Measurements from ENCODE around the gene MAFG. TPM values are rescaled to one million over a fixed set of nuclear protein-coding genes. Genes with fewer than 3 reads are reported as not detected.
A peak's percentile ranks its signal among the peaks of the same experiment; 100 is the strongest.

MAFG gene
- total RNA-seq, 2 experiments from 2014 or later: 10.8 to 13.3 TPM

DNA sequence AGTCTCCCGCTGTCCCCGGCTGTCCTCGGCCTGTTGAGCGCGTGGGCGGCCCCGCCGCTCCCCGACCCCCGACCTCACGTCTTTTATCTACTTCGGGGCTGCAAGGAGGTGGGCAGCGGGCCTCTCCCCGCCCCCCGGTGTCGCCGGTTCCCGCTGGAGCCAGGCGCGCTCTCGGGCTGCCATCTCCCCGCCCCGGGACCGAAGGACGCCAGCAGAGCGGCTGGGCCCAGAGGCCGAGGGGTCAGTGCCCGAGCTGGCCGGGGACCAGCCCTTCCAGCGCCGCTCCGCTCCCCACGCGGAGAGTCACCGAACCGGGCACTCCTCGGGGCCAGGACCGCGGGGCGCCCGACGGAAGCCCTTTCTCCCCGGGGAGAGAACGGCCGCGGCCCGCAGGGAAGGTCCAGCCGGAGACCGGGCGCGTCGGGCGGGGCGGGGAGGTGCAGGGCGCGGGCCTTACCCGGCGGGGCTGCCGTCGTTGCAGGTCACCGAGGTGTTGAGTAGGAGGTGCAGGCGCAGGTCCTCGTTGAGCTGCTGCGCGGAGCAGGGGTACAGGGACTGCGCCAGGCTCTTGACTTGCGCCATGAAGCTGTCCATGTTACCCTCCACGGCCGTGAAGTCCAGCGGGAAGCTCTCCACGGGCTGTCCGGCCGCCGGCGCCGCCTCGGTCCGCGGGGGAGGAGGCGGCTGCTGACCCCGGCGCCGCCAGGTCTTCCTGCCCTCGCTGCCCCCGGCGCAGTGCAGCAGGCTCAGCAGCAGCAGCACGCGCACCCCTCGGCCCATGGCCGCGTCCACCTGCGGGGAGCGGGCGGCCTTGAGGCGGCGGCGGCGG lies 32.8 kb upstream of the MAFG start:
- Mint-ChIP-seq H3K4me3 (no peak overlapping the region), H3K36me3 (ENCODE audit: low read depth) (no peaks in the 10 kb centered on the region), H3K27ac (no peak overlapping the region), H3K27me3 (peaks cover 14% of the 10 kb centered on the region), H3K9me3 (no peaks in the 10 kb centered on the region), H3K4me1 (ENCODE audit: low read depth) (no peaks in the 10 kb centered on the region)
- ChIA-PET CTCF (interaction anchor here (0.8 to 2.3 kb wide), 32 partner anchors 8 to 576 kb away, joined by 3 to 174 read pairs (median 4); partner anchors contain the start of genes ASPSCR1, CENPX, DCXR and LRRC45), POLR2A (interaction anchor here (0.9 to 2.8 kb wide), 8 partner anchors 8 to 90 kb away, joined by 3 to 51 read pairs (median 6); partner anchors contain the start of genes ARHGDIA, ASPSCR1, CENPX and DCXR)
- Histone ChIP-seq H3K27ac (ENCODE audit: low read depth in 1 of 2, low read length in 2 of 2) (no peak overlapping the region), H3K36me3 (ENCODE audit: insufficient read depth, low read length) (no peaks in the 10 kb centered on the region), H3K4me1 (ENCODE audit: insufficient read depth, low read length) (peaks cover 21% of the 10 kb centered on the region), H3K9me3 (ENCODE audit: control insufficient read depth in 1 of 2, insufficient read depth in 1 of 2, low read length in 2 of 2) (peaks cover 0 to 8% of the 10 kb centered on the region in 2 experiments), H3K4me3 (ENCODE audit: low read length) (peak overlapping the region; percentile 16), H3K27me3 (ENCODE audit: control insufficient read depth in 1 of 2, insufficient read depth in 2 of 2, low read length in 2 of 2) (peaks cover 26 to 31% of the 10 kb centered on the region in 2 experiments)
- TF ChIP-seq, protein P1, sequence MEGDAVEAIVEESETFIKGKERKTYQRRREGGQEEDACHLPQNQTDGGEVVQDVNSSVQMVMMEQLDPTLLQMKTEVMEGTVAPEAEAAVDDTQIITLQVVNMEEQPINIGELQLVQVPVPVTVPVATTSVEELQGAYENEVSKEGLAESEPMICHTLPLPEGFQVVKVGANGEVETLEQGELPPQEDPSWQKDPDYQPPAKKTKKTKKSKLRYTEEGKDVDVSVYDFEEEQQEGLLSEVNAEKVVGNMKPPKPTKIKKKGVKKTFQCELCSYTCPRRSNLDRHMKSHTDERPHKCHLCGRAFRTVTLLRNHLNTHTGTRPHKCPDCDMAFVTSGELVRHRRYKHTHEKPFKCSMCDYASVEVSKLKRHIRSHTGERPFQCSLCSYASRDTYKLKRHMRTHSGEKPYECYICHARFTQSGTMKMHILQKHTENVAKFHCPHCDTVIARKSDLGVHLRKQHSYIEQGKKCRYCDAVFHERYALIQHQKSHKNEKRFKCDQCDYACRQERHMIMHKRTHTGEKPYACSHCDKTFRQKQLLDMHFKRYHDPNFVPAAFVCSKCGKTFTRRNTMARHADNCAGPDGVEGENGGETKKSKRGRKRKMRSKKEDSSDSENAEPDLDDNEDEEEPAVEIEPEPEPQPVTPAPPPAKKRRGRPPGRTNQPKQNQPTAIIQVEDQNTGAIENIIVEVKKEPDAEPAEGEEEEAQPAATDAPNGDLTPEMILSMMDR (IDR thresholded peaks at IDR 0.05): no peak
- DNase-seq: peak in 3 of 14 experiments; percentile 16 to 48 (median 40)
- intact Hi-C loops (cut with DNase I, micrococcal nuclease): loop anchor here in 1 of 2 experiments (1.0 to 10.0 kb wide), 3 partner anchors 16 to 194 kb away; partner anchors contain the start of gene ASPSCR1
- ATAC-seq (ENCODE audit: poor library complexity): no peak

DNA sequence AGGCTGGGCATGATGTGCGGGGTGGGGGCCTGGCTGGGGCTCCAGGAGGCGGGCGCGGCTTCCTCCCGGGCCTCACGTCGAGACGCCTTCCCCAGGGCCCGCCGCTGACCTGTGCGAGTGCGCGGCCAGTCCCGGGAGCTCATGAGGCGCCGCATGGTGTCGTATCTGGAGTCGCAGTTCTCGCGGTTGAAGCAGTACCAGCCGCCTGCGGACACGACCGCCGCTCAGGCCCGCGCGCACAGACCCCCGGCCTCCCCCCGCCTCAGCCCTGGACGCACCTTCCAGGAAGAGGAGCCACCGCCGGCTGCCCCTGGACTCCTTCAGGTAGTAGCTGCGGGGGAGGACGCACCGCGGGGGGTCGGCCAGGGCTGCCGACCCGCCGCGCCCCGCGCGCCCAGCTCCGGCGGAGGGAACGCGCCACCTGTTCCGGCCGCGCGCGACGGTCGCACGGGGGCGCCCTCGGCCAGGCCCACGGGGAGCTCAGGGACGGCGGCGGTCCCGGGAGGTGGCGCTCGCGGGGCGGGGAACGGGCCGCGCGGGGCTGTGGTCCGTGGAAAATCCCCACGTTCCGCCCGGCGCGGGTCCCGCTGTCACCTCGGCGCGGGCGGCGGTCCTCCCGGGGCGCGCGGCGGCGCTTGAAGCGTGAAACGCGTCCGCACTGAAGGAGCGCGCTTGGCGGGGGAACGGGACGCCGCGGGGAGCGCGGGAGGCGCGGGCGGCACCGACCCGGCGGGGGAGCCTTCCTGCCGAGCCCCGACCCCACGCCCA lies 32.0 kb upstream of the MAFG start:
- Histone ChIP-seq H3K36me3 (ENCODE audit: insufficient read depth, low read length) (no peaks in the 10 kb centered on the region), H3K27ac (ENCODE audit: low read depth in 1 of 2, low read length in 2 of 2) (no peak overlapping the region), H3K4me1 (ENCODE audit: insufficient read depth, low read length) (peaks cover 21% of the 10 kb centered on the region), H3K9me3 (ENCODE audit: control insufficient read depth in 1 of 2, insufficient read depth in 1 of 2, low read length in 2 of 2) (peaks cover 0 to 8% of the 10 kb centered on the region in 2 experiments), H3K27me3 (ENCODE audit: control insufficient read depth in 1 of 2, insufficient read depth in 2 of 2, low read length in 2 of 2) (peaks cover 26 to 31% of the 10 kb centered on the region in 2 experiments), H3K4me3 (ENCODE audit: low read length) (peak overlapping the region; percentile 24)
- Mint-ChIP-seq H3K4me3 (peak overlapping the region; percentile 34), H3K4me1 (ENCODE audit: low read depth) (no peaks in the 10 kb centered on the region), H3K27ac (no peak overlapping the region), H3K36me3 (ENCODE audit: low read depth) (no peaks in the 10 kb centered on the region), H3K27me3 (peaks cover 14% of the 10 kb centered on the region), H3K9me3 (no peaks in the 10 kb centered on the region)
- ATAC-seq (ENCODE audit: poor library complexity): peak; percentile 97
- intact Hi-C loops (cut with DNase I, micrococcal nuclease): loop anchor here (1.0 to 10.0 kb wide), 4 partner anchors 17 to 195 kb away; partner anchors contain the start of gene ASPSCR1 (in 1 of the 2)
- peak; percentile 67 to 96 (median 81) for DNase-seq
- TF ChIP-seq, protein P1 (IDR thresholded peaks at IDR 0.05): peak; percentile 65
- ChIA-PET CTCF (interaction anchor here (0.6 to 2.3 kb wide), 43 partner anchors 9 to 803 kb away, joined by 3 to 174 read pairs (median 4); partner anchors contain the start of genes ASPSCR1, CENPX, DCXR and LRRC45), POLR2A (interaction anchor here (0.7 to 2.8 kb wide), 11 partner anchors 9 to 167 kb away, joined by 3 to 51 read pairs (median 5); partner anchors contain the start of genes ARHGDIA, ASPSCR1, CENPX and DCXR)

Measured in CD4-positive, alpha-beta T cell (primary cell).